Endothelial cell of umbilical vein (primary cell): ENCODE measurements around the gene RHOC. TPM values are rescaled to one million over a fixed set of nuclear protein-coding genes. Genes with fewer than 3 reads are reported as not detected.

Source experiments
- BruUV-seq: library from RNA; stranded (reverse); fragments of 400-500 nt; replicated peaks from 2 replicates; lab custom pipeline; 2021; lab: Mats Ljungman, UMichigan
- CTCF ChIA-PET: fragments of 300-600, 350-600 bp; sonication (Branson Sonifier 250); formaldehyde crosslinking; loops from one replicate; lab custom pipeline; 2021; ENCODE audit warnings: antibody characterized with exemption, inconsistent platforms; lab: Charles Lee
- POLR2A ChIA-PET: fragments of 300-600, 350-600 bp; sonication (Branson Sonifier 250); formaldehyde crosslinking; loops from one replicate; lab custom pipeline; 2021; ENCODE audit warnings: antibody characterized with exemption, inconsistent platforms; lab: Charles Lee
- DNase-seq: peaks from one replicate; pipeline ENCODE4 v3.0.0-alpha.2; 2011; ENCODE audit warnings: low read depth, low spot score
- FAIRE-seq: peaks from 2 replicates; lab custom pipeline; 2011; peaks lifted over from hg19 to GRCh38; lab: Jason Lieb, UNC
- H2AFZ ChIP-seq: 2 replicates; pipeline ENCODE4 v1.6.0; 2012; ENCODE audit warnings: low read depth, low read length, control low read depth, inconsistent platforms
- H3K27ac ChIP-seq: 2 replicates; pipeline ENCODE4 v1.5.1; 2011; ENCODE audit warnings: low read depth, mild to moderate bottlenecking, control low read depth, low read length, moderate library complexity; ENCODE audit not compliant: insufficient read depth
- H3K27me3 ChIP-seq, 2 experiments: 2 replicates each; pipeline versions ENCODE4 v1.6.0 to v1.6.1; 2011; ENCODE audit warnings: low read length in 2 of 2, mixed read lengths in 1 of 2; ENCODE audit not compliant: control insufficient read depth in 2 of 2, insufficient read depth in 2 of 2
- H3K36me3 ChIP-seq, 2 experiments: 2 replicates in 1 of 2; 3 replicates in 1 of 2; pipeline ENCODE4 v1.5.1; 2011; ENCODE audit warnings: low read length in 2 of 2, mild to moderate bottlenecking in 1 of 2, moderate library complexity in 1 of 2; ENCODE audit not compliant: control insufficient read depth in 2 of 2, insufficient read depth in 2 of 2; ENCODE audit errors: extremely low read depth in 1 of 2
- H3K4me1 ChIP-seq: 3 replicates; pipeline ENCODE4 v1.5.1; 2011; ENCODE audit warnings: mild to moderate bottlenecking, low read length; ENCODE audit not compliant: control insufficient read depth, insufficient read depth; ENCODE audit errors: extremely low read depth
- H3K4me2 ChIP-seq: 2 replicates; pipeline ENCODE4 v1.6.1; 2011; ENCODE audit warnings: low read length, control low read depth, mixed read lengths; ENCODE audit not compliant: insufficient read depth
- H3K4me3 ChIP-seq, 3 experiments: fragments of 200-600 bp in 1 of 3; sonication (generic), shearing (Covaris generic) in 1 of 3; replicated peaks in 1 of 3; 2 replicates each; pipeline ENCODE4 v1.5.1; 2011 to 2016; ENCODE audit warnings: control low read depth in 3 of 3, low read length in 3 of 3, mild to moderate bottlenecking in 2 of 3, inconsistent platforms in 1 of 3, low read depth in 1 of 3, moderate library complexity in 1 of 3; ENCODE audit not compliant: insufficient read depth in 1 of 3
- H3K79me2 ChIP-seq: 2 replicates; pipeline ENCODE4 v1.6.0; 2012; ENCODE audit warnings: low read length, inconsistent platforms; ENCODE audit not compliant: control insufficient read depth, insufficient read depth
- H3K9ac ChIP-seq: replicated peaks from 2 replicates; pipeline ENCODE3; 2011; ENCODE audit warnings: low read length, control low read depth; ENCODE audit not compliant: insufficient read depth; ENCODE audit errors: extremely low read depth
- H3K9me1 ChIP-seq: replicated peaks from 3 replicates; pipeline ENCODE4 v1.6.0; 2011; ENCODE audit warnings: mild to moderate bottlenecking, low read length; ENCODE audit not compliant: control insufficient read depth, insufficient read depth; ENCODE audit errors: extremely low read depth
- H3K9me3 ChIP-seq: replicated peaks from 2 replicates; pipeline ENCODE4 v1.5.1; 2012; ENCODE audit warnings: low read length, inconsistent platforms; ENCODE audit not compliant: control insufficient read depth, insufficient read depth
- H4K20me1 ChIP-seq: replicated peaks from 2 replicates; pipeline ENCODE3; 2011; ENCODE audit warnings: mild to moderate bottlenecking, low read length; ENCODE audit not compliant: control insufficient read depth, insufficient read depth; ENCODE audit errors: extremely low read depth
- EZH2 ChIP-seq: IDR thresholded peaks from 2 replicates; pipeline ENCODE4 v1.6.1; 2012; ENCODE audit warnings: borderline replicate concordance, low read depth, mild to moderate bottlenecking, moderate library complexity, low read length, inconsistent platforms; ENCODE audit not compliant: severe bottlenecking
- JUN ChIP-seq: IDR thresholded peaks from 2 replicates; pipeline ENCODE4 v1.6.1; 2011; ENCODE audit warnings: borderline replicate concordance, low read depth; ENCODE audit not compliant: insufficient read length, insufficient read depth
- MYC ChIP-seq: IDR thresholded peaks from one replicate; pipeline ENCODE4 v1.6.1; 2011; ENCODE audit warnings: mild to moderate bottlenecking, low read depth, low read length
- dilution Hi-C: fragments of 300-500 bp; cut with MboI; formaldehyde crosslinking; loops from one replicate; pipeline ENCODE4 v1.15.0; 2019; ENCODE audit warnings: low sequenced_read_pairs; ENCODE audit not compliant: extremely low pct_ligation_motif_present
- intact Hi-C: fragments of 100-400 bp; cut with micrococcal nuclease; formaldehyde crosslinking; loops from one replicate; pipeline ENCODE4 v1.10.0; 2022
- polyA plus RNA-seq, 4 experiments: library from polyadenylated mRNA; depleted of rRNA in 3 of 4; stranded (reverse) in 3 of 4; unstranded in 1 of 4; fragments of >200 nt; gene quantifications; 2 replicates each; pipeline versions ENCODE4 v1.2.1 to v1.2.3, GENCODE V29; 2011 to 2012; ENCODE audit warnings: missing spikeins in 1 of 4
- total RNA-seq: library from RNA; stranded (reverse); gene quantifications from 2 replicates; pipeline ENCODE4 v1.2.3, GENCODE V29; 2021
- TF ChIP-seq, protein P1 (sequence below), 2 donors: IDR thresholded peaks; 1 replicate in 1 of 2; 2 replicates in 1 of 2; pipeline ENCODE4 v1.5.1; 2011; ENCODE audit warnings: low read length in 2 of 2, mild to moderate bottlenecking in 2 of 2, moderate library complexity in 2 of 2, control low read depth in 1 of 2, inconsistent platforms in 1 of 2, low read depth in 1 of 2; ENCODE audit not compliant: insufficient read depth in 1 of 2; ENCODE audit errors: extremely low read depth in 1 of 2

RHOC gene
- total and polyA plus RNA-seq, 2 donors (not counting 3 experiments of a cell fraction or from before 2014, with no cell fraction given) = 699 to 1,244 TPM

DNA sequence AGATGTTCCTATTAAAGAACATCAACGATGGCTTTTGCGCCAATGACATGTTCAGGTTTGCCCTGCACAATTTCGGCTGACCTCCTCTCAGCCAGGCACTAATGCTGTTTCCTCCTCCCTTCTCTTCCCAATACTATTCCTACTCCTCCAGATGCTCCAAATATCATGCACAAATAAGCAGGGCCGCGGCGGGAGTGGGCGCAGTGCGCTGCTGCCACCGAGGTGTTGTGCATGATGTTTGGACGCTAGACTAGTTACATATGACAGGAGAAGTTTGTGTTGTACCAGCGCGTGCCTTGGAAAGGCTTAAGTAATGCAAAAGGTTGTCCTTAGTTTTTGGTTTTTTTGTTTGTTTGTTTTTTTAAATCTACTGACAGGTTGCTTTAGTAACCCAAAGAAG, 41.5 kb upstream of the RHOC start:
- dilution Hi-C loops (no loop called here), intact Hi-C loops (no loop called here)
- ChIA-PET CTCF (no interaction called here), POLR2A (no interaction called here)
- FAIRE-seq (no peak), DNase-seq (no peak)
- Histone ChIP-seq H3K9me3 (no peaks in the 10 kb centered on the region), H4K20me1 (no peaks in the 10 kb centered on the region), H3K9me1 (no peaks in the 10 kb centered on the region), H3K27ac (no peak overlapping the region), H2AFZ (no peak overlapping the region), H3K9ac (no peak overlapping the region), H3K27me3 (peaks cover 13 to 19% of the 10 kb centered on the region in 2 experiments), H3K4me1 (peaks cover 7% of the 10 kb centered on the region), H3K36me3 (no peaks in the 10 kb centered on the region), H3K79me2 (no peaks in the 10 kb centered on the region), H3K4me3 (no peak overlapping the region), H3K4me2 (no peak overlapping the region)
- TF ChIP-seq, protein P1, sequence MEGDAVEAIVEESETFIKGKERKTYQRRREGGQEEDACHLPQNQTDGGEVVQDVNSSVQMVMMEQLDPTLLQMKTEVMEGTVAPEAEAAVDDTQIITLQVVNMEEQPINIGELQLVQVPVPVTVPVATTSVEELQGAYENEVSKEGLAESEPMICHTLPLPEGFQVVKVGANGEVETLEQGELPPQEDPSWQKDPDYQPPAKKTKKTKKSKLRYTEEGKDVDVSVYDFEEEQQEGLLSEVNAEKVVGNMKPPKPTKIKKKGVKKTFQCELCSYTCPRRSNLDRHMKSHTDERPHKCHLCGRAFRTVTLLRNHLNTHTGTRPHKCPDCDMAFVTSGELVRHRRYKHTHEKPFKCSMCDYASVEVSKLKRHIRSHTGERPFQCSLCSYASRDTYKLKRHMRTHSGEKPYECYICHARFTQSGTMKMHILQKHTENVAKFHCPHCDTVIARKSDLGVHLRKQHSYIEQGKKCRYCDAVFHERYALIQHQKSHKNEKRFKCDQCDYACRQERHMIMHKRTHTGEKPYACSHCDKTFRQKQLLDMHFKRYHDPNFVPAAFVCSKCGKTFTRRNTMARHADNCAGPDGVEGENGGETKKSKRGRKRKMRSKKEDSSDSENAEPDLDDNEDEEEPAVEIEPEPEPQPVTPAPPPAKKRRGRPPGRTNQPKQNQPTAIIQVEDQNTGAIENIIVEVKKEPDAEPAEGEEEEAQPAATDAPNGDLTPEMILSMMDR (IDR thresholded peaks at IDR 0.05; ENCODE audit: extremely low read depth in 1 of 2, insufficient read depth in 1 of 2, low read depth in 1 of 2, low read length in 2 of 2) = no peak
- TF ChIP-seq JUN = no peak
- BruUV-seq = no TSS peak

DNA sequence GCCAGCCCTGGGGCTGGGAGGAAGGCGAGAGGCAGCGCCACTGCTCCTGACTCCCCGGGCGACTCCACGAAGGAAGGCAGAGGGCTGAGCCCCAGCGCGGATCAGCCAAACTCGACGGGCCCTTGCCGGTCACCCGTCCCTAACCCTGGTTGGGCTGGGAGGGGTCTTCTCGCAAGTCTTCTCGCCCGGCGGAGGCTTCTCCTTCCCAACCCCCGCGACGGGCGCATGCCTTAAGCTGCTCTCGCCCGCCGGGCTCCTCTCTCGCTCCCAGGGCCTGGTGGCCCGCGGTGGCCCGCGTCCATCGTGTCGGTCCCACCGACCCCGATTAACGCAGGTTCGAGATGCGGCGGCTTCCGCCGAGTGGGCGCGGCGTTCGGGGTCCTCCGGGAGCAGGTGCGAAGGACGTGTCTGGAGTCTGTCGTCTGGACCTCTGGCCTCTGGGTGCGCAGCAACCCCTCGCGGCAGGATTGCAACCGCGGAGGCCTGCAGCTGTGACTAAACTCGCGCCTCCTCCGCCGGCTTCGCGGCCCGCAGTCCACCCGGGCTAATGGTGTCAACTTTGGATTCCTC, 37.2 kb upstream of the RHOC start:
- Histone ChIP-seq H3K79me2 (no peaks in the 10 kb centered on the region), H3K27ac (no peak overlapping the region), H3K36me3 (no peaks in the 10 kb centered on the region), H4K20me1 (no peaks in the 10 kb centered on the region), H3K4me1 (peaks cover 7% of the 10 kb centered on the region), H3K9me3 (no peaks in the 10 kb centered on the region), H3K9ac (no peak overlapping the region), H3K4me3 (peak overlapping the region; percentile 3 to 25 (median 6)), H2AFZ (peak overlapping the region; percentile 96), H3K4me2 (peak overlapping the region; percentile 52), H3K9me1 (no peaks in the 10 kb centered on the region), H3K27me3 (peaks cover 29 to 36% of the 10 kb centered on the region in 2 experiments)
- POLR2A ChIA-PET = no interaction called here
- intact Hi-C loops (loop anchor here (2.0 kb wide), 1 partner anchor 27 kb away; no protein-coding TSS in a partner anchor), dilution Hi-C loops (no loop called here)
- BruUV-seq = no TSS peak
- DNase-seq (peak; percentile 25), FAIRE-seq (no peak)
- CTCF ChIA-PET = interaction anchor here (0.8 to 2.3 kb wide), 11 partner anchors 9 to 298 kb away, joined by 3 to 18 read pairs (median 4); a partner anchor contains a TSS
- TF ChIP-seq MYC (no peak), EZH2 (peak; percentile 62)
- TF ChIP-seq, protein P1 (IDR thresholded peaks at IDR 0.05; ENCODE audit: extremely low read depth in 1 of 2, insufficient read depth in 1 of 2, low read depth in 1 of 2, low read length in 2 of 2) = peak in 1 of 2 donors; percentile 28
